DOHH2 (cell line): ENCODE data around the gene HSPB8.

Source experiments
- H3F3A ChIP-seq: fragments of 200-600 bp; sonication (generic), shearing (Covaris generic); 2 replicates; pipeline ENCODE4 v1.6.0; 2016; ENCODE audit warnings: antibody characterized with exemption, mild to moderate bottlenecking; ENCODE audit not compliant: control insufficient read depth, insufficient read depth
- H3K27ac ChIP-seq: fragments of 200-600 bp; sonication (generic); 2 replicates; pipeline ENCODE4 v1.5.1; 2014; ENCODE audit warnings: low read depth, mild to moderate bottlenecking, low read length, moderate library complexity
- H3K27me3 ChIP-seq: fragments of 200-600 bp; sonication (generic); 2 replicates; pipeline ENCODE4 v1.6.1; 2014; ENCODE audit warnings: mild to moderate bottlenecking, low read length, mixed read lengths; ENCODE audit not compliant: control insufficient read depth
- H3K36me3 ChIP-seq: fragments of 200-600 bp; sonication (generic); 2 replicates; pipeline ENCODE4 v1.6.1; 2014; ENCODE audit warnings: mild to moderate bottlenecking, low read length, moderate library complexity, mixed read lengths; ENCODE audit not compliant: control insufficient read depth
- H3K4me1 ChIP-seq: fragments of 200-600 bp; sonication (generic); 2 replicates; pipeline ENCODE4 v1.6.1; 2014; ENCODE audit warnings: mild to moderate bottlenecking, low read length, mixed read lengths; ENCODE audit not compliant: control insufficient read depth
- H3K4me2 ChIP-seq: fragments of 200-600 bp; sonication (generic); 2 replicates; pipeline ENCODE4 v1.6.0; 2014; ENCODE audit warnings: mild to moderate bottlenecking, low read length, moderate library complexity
- H3K4me3 ChIP-seq: fragments of 200-600 bp; sonication (generic); 2 replicates; pipeline ENCODE4 v1.5.1; 2014; ENCODE audit warnings: mild to moderate bottlenecking, low read length, mixed read lengths
- H3K79me2 ChIP-seq: fragments of 200-600 bp; sonication (generic); 2 replicates; pipeline ENCODE4 v1.6.1; 2014; ENCODE audit warnings: mild to moderate bottlenecking, low read length, mixed read lengths; ENCODE audit not compliant: control insufficient read depth
- H3K9me2 ChIP-seq: fragments of 200-600 bp; sonication (generic); replicated peaks from 2 replicates; pipeline ENCODE4 v1.6.1; 2014; ENCODE audit warnings: mild to moderate bottlenecking, low read length, mixed read lengths; ENCODE audit not compliant: control insufficient read depth
- H3K9me3 ChIP-seq: fragments of 200-600 bp; sonication (generic); 2 replicates; pipeline ENCODE4 v1.6.1; 2014; ENCODE audit warnings: antibody characterized with exemption, low read length, mixed read lengths; ENCODE audit not compliant: control insufficient read depth, insufficient read depth
- H4K20me1 ChIP-seq: fragments of 200-600 bp; sonication (generic); 2 replicates; pipeline ENCODE4 v1.6.0; 2014; ENCODE audit warnings: low read depth, mild to moderate bottlenecking, antibody characterized with exemption, low read length, moderate library complexity; ENCODE audit not compliant: control insufficient read depth, insufficient read depth
- EZH2phosphoT487 ChIP-seq: fragments of 200-600 bp; sonication (generic); IDR thresholded peaks from 2 replicates; pipeline ENCODE4 v1.6.1; 2017; ENCODE audit warnings: borderline replicate concordance, mild to moderate bottlenecking, antibody characterized with exemption, low read length, moderate library complexity, mixed read lengths
- TF ChIP-seq, protein P1 (sequence below): fragments of 200-600 bp; sonication (generic); IDR thresholded peaks from one replicate; pipeline ENCODE4 v1.5.1; 2014; ENCODE audit warnings: antibody characterized with exemption, mild to moderate bottlenecking, low read depth, low read length; ENCODE audit not compliant: poor library complexity, severe bottlenecking

The HSPB8 gene

GRCh38 chr12:119134284-119135072, 44.3 kb upstream of the HSPB8 start:
- no peaks in the 10 kb centered on the region for H4K20me1 ChIP-seq
- no peak overlapping the region for H3K4me3 ChIP-seq
- no peak overlapping the region for H3K27ac ChIP-seq
- no peak for TF ChIP-seq EZH2phosphoT487
- TF ChIP-seq, protein P1, sequence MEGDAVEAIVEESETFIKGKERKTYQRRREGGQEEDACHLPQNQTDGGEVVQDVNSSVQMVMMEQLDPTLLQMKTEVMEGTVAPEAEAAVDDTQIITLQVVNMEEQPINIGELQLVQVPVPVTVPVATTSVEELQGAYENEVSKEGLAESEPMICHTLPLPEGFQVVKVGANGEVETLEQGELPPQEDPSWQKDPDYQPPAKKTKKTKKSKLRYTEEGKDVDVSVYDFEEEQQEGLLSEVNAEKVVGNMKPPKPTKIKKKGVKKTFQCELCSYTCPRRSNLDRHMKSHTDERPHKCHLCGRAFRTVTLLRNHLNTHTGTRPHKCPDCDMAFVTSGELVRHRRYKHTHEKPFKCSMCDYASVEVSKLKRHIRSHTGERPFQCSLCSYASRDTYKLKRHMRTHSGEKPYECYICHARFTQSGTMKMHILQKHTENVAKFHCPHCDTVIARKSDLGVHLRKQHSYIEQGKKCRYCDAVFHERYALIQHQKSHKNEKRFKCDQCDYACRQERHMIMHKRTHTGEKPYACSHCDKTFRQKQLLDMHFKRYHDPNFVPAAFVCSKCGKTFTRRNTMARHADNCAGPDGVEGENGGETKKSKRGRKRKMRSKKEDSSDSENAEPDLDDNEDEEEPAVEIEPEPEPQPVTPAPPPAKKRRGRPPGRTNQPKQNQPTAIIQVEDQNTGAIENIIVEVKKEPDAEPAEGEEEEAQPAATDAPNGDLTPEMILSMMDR: no peak
- no peaks in the 10 kb centered on the region for H3K36me3 ChIP-seq
- no peaks in the 10 kb centered on the region for H3K27me3 ChIP-seq
- H3K4me2 ChIP-seq: no peak overlapping the region
- H3K9me2 ChIP-seq: no peaks in the 10 kb centered on the region
- no peaks in the 10 kb centered on the region for H3K79me2 ChIP-seq
- H3K4me1 ChIP-seq: no peaks in the 10 kb centered on the region
- no peaks in the 10 kb centered on the region for H3F3A ChIP-seq
- no peaks in the 10 kb centered on the region for H3K9me3 ChIP-seq

DNA sequence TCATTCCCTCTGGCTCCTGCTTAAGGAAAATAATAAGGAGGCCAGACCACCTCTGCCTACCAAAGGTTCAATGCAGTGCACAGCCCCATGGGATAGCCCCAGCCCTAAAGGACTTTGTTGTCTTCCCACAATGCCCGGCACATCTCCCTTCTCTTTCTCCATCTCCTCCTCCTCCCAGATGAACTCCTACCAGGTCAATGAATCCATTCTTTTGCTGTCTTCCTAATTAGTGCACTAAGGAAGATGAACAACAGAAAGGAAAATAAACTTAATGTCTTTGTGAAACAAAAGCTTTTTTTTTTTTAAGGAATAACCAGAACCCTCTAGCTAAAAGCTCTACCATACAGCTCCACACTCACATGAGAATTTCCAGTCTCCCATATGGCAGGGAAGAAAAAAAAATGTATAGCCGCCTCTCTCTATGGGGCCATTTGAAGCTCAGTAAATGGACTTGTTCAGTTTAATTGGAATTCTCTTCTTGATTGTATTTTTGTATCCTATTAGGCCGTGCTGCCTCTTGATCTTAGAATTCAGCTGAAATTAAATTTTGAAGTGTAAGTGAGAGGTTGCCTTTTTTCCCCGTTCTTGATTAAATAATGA, 41.8 kb upstream of the HSPB8 start:
- Histone ChIP-seq H3K27me3 (no peaks in the 10 kb centered on the region), H3K27ac (no peak overlapping the region)

DNA sequence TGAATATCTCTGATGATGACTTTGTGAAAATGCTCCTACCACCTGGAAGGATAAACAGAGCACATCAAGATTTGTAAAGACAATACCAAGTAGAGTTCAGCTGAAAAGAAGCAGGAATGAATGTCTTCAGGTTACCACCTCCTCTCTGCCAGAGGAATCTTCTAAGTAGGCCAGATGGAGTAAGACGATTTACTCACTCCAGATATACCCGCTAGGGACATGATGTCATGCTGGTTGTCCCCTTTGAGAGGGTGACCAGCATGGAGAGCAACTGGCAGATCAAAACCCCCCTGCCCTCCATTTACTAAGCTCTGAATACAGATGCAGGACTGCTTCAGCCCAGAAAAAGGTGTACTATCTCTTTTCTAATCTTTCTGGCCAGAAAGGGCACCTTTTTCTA, 39.3 kb upstream of the HSPB8 start:
- Histone ChIP-seq H3K79me2 (no peaks in the 10 kb centered on the region), H3K4me1 (no peaks in the 10 kb centered on the region), H3K27ac (no peak overlapping the region), H3F3A (no peaks in the 10 kb centered on the region), H3K4me3 (no peak overlapping the region), H3K9me3 (no peaks in the 10 kb centered on the region), H3K4me2 (no peak overlapping the region), H4K20me1 (no peaks in the 10 kb centered on the region), H3K27me3 (no peaks in the 10 kb centered on the region; the same call in 1 of the 2 replicates), H3K9me2 (no peaks in the 10 kb centered on the region), H3K36me3 (no peaks in the 10 kb centered on the region)
- TF ChIP-seq EZH2phosphoT487: no peak
- TF ChIP-seq, protein P1: no peak

More for the DNA sequence above, 41.8 kb upstream of the HSPB8 start:
- H3K4me3 ChIP-seq: no peak overlapping the region
- no peaks in the 10 kb centered on the region for H3K4me1 ChIP-seq
- H4K20me1 ChIP-seq: no peaks in the 10 kb centered on the region
- no peak for TF ChIP-seq EZH2phosphoT487
- TF ChIP-seq, protein P1: no peak
- H3K79me2 ChIP-seq: no peaks in the 10 kb centered on the region
- no peaks in the 10 kb centered on the region for H3K9me3 ChIP-seq
- no peaks in the 10 kb centered on the region for H3K36me3 ChIP-seq
- H3K4me2 ChIP-seq: no peak overlapping the region
- H3K9me2 ChIP-seq: no peaks in the 10 kb centered on the region
- no peaks in the 10 kb centered on the region for H3F3A ChIP-seq
